HTR-8/SVneo (cell line): ENCODE data around the gene NAV2.
"Not testable (repeated sequence)": the region's sequence is repeated elsewhere in the genome, so short reads cannot be mapped to it uniquely, and the experiment has no call there.

Source experiments
- DNase-seq: peaks from one replicate; pipeline ENCODE4 v3.0.0; 2011; ENCODE audit warnings: low spot score, mixed read lengths; ENCODE audit not compliant: insufficient read length
- FAIRE-seq: peaks from 2 replicates; lab custom pipeline; 2011; peaks lifted over from hg19 to GRCh38; lab: Jason Lieb, UNC

The NAV2 gene

DNA sequence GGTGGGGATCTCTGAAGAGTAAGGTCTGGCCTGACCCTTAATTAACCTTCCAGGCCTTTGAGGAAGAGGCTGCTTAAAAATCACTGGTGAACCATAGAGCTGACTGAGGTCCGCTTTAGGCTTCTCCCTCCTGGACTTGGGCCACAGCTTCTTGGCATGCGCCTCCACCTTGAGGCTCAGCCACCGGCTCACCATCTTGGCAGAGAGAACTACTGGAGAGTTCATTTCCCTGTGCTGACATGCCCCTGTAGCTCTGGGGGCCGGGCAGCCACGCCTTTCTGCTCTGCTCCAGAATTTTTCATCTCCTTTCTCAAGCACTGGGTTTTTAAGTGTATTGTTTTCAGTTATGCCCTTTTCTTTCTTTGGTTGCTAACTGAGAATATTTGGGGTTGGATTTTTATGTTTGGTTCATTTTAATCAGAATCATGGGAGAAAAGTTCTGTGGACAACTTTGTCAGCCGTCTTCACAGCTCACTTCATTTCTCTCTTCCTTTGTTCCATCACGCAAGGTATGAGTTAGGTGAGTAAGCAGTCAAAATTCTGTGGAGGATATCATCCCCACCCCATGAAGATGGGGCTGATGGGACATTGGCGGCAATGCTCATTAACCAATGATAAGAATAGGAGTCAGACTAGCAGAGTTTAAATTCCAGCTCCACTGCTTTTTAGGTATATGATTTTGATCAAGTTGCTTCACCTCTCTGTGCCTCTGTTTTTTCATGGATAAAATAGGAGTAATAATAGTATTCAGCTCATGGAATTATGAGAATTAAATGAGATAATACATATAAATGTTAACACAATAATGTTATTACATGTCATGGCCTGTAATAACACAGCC is 343.7 kb downstream of the NAV2 start:
- FAIRE-seq: no peak
- DNase-seq: no peak

GRCh38 chr11:20056950-20057943 is 344.6 kb downstream of the NAV2 start:
- FAIRE-seq (peak; percentile 69), DNase-seq (no peak)

GRCh38 chr11:20058749-20059458 is 346.3 kb downstream of the NAV2 start:
- FAIRE-seq (no peak), DNase-seq (no peak)

DNA sequence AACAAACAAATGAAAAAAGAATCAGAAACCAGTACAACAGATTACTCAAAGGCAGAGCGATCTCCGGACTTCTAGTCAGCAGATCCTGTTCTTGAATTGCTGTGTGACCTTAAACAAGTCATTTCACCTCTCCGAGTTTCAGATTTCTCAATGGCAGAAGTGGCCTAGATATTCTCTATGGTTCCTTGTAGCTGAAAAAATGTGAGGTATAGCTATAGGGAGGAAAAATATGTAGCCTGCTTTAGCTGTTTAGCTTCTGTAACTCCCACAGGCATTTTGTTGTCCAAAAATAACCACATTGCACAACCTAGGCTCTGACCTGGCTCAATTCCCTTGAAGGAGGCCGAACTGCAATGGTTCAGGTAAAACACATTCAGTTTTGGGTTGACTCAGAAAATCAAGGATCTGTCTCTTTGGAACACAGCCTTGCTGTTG is 347.0 kb downstream of the NAV2 start:
- no peak for DNase-seq
- no peak for FAIRE-seq

GRCh38 chr11:20060181-20060580 is 347.5 kb downstream of the NAV2 start:
- DNase-seq: no peak
- no peak for FAIRE-seq

- FAIRE-seq (no peak), DNase-seq (no peak)
These were observed 348.1 kb downstream of the NAV2 start for GRCh38 chr11:20060647-20061205.

DNA sequence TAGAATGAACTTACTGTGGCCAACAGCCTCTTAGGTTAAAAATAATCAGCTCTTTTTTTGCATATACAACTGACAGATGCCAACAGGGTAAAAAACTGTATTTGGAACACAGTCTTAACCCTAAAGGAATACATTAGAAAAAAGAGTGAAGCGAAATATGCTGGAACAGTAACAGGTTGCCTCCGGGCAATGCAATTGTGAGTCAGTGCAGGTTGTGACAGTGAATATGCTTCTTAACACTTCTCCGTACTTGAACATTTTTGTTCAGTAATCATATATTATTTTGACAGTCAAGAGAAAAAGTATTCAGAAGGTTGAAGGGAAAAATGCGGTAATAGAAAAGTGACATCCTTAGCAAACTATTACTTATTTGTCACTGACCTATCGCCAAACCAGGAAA is 349.1 kb downstream of the NAV2 start:
- FAIRE-seq: no peak
- DNase-seq: no peak

- FAIRE-seq (no peak), DNase-seq (no peak)
These were observed 352.3 kb downstream of the NAV2 start for GRCh38 chr11:20064961-20065405.

DNA sequence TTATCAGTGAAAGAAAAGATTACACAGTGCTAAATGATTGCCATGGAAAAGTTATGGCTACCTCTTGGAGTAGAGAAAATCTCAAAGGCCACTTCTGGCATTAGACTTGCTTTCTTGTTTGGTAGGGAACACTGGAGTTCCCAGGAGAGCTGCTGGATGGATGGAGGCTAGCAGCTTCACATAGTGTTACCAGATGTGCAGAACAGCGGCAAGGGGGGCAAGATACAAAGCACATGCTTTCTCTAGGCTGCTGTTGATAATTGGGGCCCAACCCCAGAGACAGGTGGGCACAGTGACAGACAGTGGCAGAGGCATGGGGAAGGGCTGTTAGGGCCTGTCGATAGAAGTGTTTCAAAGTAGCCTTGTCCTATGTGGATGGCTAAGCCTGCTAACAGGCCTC is 352.8 kb downstream of the NAV2 start:
- DNase-seq: no peak
- no peak for FAIRE-seq

- DNase-seq (no peak), FAIRE-seq (no peak)
These were observed 353.6 kb downstream of the NAV2 start for GRCh38 chr11:20066013-20066782.

GRCh38 chr11:20066783-20067156 is 354.1 kb downstream of the NAV2 start:
- no peak for FAIRE-seq
- no peak for DNase-seq

- DNase-seq (no peak), FAIRE-seq (no peak)
These were observed 355.0 kb downstream of the NAV2 start for GRCh38 chr11:20067665-20068064.

GRCh38 chr11:20068691-20069090 is 356.1 kb downstream of the NAV2 start:
- no peak for FAIRE-seq

DNA sequence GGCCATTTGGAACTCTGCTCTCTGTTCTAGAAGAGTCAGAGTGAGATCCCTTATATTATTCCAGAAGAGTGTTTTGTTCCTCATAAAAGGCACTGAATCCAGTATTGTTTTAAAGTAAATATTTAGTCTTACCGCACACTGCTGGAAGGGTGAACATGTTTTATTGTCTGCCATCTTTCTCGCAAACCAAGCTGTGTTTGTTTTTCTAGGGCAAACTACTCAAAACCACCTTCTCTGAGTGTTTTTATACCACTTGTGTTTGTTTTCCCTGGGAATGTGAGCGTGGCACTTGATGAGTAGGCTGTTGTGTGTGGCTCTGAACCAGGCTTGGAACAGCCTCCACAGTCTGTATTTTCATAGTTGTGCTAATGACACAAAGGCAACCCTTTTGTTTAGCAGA is 357.8 kb downstream of the NAV2 start:
- DNase-seq (no peak), FAIRE-seq (no peak)

More at GRCh38 chr11:20068691-20069090, 356.1 kb downstream of the NAV2 start:
- no peak for DNase-seq

- no peak for FAIRE-seq
- DNase-seq: no peak
These were observed 363.0 kb downstream of the NAV2 start for GRCh38 chr11:20075627-20076026.

GRCh38 chr11:20078846-20079245 is 366.2 kb downstream of the NAV2 start:
- DNase-seq (no peak), FAIRE-seq (no peak)

DNA sequence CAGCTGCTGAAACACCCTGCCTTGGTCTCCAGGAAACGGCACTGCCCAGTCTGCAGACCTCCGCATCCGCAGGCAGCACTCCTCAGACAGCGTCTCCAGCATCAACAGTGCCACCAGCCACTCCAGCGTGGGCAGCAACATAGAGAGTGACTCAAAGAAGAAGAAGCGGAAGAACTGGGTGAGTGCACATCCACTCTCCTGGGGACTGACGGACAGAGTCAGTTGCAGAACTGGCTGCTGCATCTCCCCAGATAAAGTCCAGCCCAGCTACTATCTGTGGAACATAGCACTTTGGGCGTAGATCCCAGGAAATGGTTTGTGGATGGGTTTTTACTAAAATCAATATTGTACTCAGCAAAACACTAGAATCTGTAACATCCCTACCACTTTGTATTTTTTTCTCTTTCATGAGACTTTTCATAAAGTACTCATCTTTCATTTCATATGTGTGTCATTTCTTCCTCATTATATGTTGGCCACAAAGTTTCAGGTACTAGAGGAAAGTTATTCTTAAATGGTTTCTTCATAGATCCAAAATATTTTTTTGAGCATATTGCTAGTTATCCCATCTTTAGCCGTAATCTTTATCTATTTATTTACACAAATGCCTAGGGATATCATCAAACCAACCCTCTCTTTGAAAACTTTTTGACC is 367.5 kb downstream of the NAV2 start:
- DNase-seq: no peak
- FAIRE-seq: no peak

DNA sequence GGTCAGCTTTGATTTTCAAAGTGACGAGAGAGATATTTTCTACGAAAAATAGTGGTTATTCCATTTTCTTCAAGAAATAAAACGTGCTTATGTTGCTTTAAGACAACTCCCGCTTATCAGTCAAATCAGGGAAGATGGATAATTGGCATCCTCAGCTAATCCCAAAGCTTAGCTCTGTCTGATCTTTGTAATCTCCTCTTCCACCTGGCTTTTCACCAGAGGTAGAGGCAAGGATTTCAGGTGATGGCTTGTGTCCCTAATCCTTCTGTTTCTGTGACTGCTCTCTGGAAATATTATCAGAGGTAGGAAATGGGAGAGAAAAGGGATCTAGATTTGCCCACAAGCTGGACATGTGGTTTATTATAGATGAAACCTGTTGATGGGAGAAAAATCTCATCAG is 368.7 kb downstream of the NAV2 start:
- FAIRE-seq (no peak), DNase-seq (no peak)

GRCh38 chr11:20083877-20084276 is 371.2 kb downstream of the NAV2 start:
- FAIRE-seq: not testable (repeated sequence)

More at GRCh38 chr11:20083877-20084276, 371.2 kb downstream of the NAV2 start:
- DNase-seq: not testable (repeated sequence)
